ENCODE measurements around the gene DOCK7.

GRCh38 chr1:62608905-62609304 is 79.3 kb downstream of the DOCK7 start:
- TF ChIP-seq, protein P1, sequence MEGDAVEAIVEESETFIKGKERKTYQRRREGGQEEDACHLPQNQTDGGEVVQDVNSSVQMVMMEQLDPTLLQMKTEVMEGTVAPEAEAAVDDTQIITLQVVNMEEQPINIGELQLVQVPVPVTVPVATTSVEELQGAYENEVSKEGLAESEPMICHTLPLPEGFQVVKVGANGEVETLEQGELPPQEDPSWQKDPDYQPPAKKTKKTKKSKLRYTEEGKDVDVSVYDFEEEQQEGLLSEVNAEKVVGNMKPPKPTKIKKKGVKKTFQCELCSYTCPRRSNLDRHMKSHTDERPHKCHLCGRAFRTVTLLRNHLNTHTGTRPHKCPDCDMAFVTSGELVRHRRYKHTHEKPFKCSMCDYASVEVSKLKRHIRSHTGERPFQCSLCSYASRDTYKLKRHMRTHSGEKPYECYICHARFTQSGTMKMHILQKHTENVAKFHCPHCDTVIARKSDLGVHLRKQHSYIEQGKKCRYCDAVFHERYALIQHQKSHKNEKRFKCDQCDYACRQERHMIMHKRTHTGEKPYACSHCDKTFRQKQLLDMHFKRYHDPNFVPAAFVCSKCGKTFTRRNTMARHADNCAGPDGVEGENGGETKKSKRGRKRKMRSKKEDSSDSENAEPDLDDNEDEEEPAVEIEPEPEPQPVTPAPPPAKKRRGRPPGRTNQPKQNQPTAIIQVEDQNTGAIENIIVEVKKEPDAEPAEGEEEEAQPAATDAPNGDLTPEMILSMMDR (IDR thresholded peaks at IDR 0.05; ENCODE audit: insufficient read depth, low read length, poor library complexity, severe bottlenecking): no peak
- TF ChIP-seq EZH2phosphoT487 (conservative IDR thresholded peaks at IDR 0.05; ENCODE audit: low read length): no peak

Measured in SU-DHL-6 (cell line).